Panc1 (cell line): ENCODE results near the gene EML5.

Source experiments
- SIN3A ChIP-seq: IDR thresholded peaks from 2 replicates; pipeline ENCODE4 v1.6.1; 2012; ENCODE audit warnings: low read depth, mild to moderate bottlenecking, low read length, moderate library complexity, borderline replicate concordance; ENCODE audit not compliant: insufficient read depth
- TCF7L2 ChIP-seq: IDR thresholded peaks from 2 replicates; pipeline ENCODE4 v1.6.1; 2011; ENCODE audit warnings: mild to moderate bottlenecking, low read depth, low read length, inconsistent platforms
- TF ChIP-seq, protein P1 (sequence below): fragments of 450-650 bp; IDR thresholded peaks from 2 replicates; pipeline ENCODE4 v1.5.1; 2017; ENCODE audit warnings: mild to moderate bottlenecking

DNA sequence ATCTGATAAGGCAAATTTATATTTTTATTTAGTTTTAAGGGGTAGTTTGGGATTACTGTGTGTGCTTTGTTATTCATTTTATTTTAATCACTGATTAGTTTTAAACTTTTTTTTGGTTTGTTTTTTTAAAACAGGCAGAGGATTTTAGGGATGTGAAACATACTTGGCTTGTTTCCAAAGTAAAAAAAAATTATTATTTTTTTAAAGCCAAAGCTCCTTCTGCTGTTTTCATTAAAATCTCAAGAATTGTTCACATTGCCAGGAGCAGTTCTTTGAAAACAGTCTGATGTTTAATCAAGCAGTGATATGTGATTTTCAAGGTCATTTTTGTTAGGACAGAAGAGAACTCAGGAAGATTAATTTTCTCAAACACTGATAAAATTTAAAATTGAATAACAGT is 42.9 kb upstream of the EML5 start:
- TF ChIP-seq, protein P1, sequence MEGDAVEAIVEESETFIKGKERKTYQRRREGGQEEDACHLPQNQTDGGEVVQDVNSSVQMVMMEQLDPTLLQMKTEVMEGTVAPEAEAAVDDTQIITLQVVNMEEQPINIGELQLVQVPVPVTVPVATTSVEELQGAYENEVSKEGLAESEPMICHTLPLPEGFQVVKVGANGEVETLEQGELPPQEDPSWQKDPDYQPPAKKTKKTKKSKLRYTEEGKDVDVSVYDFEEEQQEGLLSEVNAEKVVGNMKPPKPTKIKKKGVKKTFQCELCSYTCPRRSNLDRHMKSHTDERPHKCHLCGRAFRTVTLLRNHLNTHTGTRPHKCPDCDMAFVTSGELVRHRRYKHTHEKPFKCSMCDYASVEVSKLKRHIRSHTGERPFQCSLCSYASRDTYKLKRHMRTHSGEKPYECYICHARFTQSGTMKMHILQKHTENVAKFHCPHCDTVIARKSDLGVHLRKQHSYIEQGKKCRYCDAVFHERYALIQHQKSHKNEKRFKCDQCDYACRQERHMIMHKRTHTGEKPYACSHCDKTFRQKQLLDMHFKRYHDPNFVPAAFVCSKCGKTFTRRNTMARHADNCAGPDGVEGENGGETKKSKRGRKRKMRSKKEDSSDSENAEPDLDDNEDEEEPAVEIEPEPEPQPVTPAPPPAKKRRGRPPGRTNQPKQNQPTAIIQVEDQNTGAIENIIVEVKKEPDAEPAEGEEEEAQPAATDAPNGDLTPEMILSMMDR = no peak
- TF ChIP-seq TCF7L2 (no peak), SIN3A (no peak)
